ENCODE measurements around the gene SORCS2.

The SORCS2 gene

GRCh38 chr4:7651461-7651921, 459.2 kb downstream of the SORCS2 start:
- Histone ChIP-seq H3K9ac (ENCODE audit: insufficient read length) (no peak overlapping the region), H3K27ac (no peak overlapping the region), H3K36me3 (ENCODE audit: insufficient read depth, low read length) (no peaks in the 10 kb centered on the region), H3K9me3 (ENCODE audit: low read depth, low read length) (no peaks in the 10 kb centered on the region), H3K4me3 (no peak overlapping the region)
- TF ChIP-seq FOXP2 (optimal IDR thresholded peaks at IDR 0.05; ENCODE audit: control extremely low read depth, extremely low read length, insufficient read depth): no peak
- no peak for TF ChIP-seq EZH2 (IDR thresholded peaks at IDR 0.05)
- no peak for TF ChIP-seq POLR2AphosphoS5 (IDR thresholded peaks at IDR 0.05; ENCODE audit: borderline replicate concordance, low read depth, low read length)
- DNase-seq (ENCODE audit: low read depth, low spot score): no peak

- Histone ChIP-seq H3K27ac (no peak overlapping the region), H3K9ac (ENCODE audit: insufficient read length) (no peak overlapping the region)
Measured at GRCh38 chr4:7652006-7652405, 459.7 kb downstream of the SORCS2 start.

DNA sequence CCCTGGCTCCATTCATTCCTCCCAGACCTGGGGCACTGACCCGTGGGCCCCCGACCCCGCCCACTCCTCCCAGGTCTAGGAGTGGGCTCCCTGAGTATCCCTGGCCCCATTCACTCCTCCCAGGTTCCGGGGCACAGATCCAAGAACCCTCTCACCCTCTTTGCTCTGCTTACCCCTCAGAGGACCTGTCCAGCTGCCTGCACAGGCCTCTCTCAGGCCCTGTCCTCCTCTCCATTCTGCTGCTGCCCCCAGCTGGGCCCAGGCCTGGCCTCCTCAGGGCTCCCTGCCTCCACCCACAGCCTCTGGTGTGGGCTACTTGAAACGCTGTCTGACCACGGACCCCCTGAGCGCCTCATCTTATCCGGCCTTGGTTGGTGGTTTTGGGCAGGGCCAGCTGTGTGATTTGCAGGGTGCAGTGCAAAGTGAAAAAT, 460.1 kb downstream of the SORCS2 start:
- H3K9me3 ChIP-seq (ENCODE audit: low read depth, low read length): no peaks in the 10 kb centered on the region
- DNase-seq (ENCODE audit: low read depth, low spot score): no peak
- H3K27ac ChIP-seq: no peak overlapping the region
- TF ChIP-seq EZH2 (IDR thresholded peaks at IDR 0.05): no peak
- TF ChIP-seq POLR2AphosphoS5 (IDR thresholded peaks at IDR 0.05; ENCODE audit: borderline replicate concordance, low read depth, low read length): no peak
- no peak for TF ChIP-seq FOXP2 (optimal IDR thresholded peaks at IDR 0.05; ENCODE audit: control extremely low read depth, extremely low read length, insufficient read depth)
- H3K9ac ChIP-seq (ENCODE audit: insufficient read length): no peak overlapping the region
- H3K36me3 ChIP-seq (ENCODE audit: insufficient read depth, low read length): no peaks in the 10 kb centered on the region
- no peak overlapping the region for H3K4me3 ChIP-seq

More at GRCh38 chr4:7652006-7652405, 459.7 kb downstream of the SORCS2 start:
- TF ChIP-seq POLR2AphosphoS5 (IDR thresholded peaks at IDR 0.05; ENCODE audit: borderline replicate concordance, low read depth, low read length) (no peak), FOXP2 (optimal IDR thresholded peaks at IDR 0.05; ENCODE audit: control extremely low read depth, extremely low read length, insufficient read depth) (no peak), EZH2 (IDR thresholded peaks at IDR 0.05) (no peak)
- no peak overlapping the region for H3K4me3 ChIP-seq
- no peaks in the 10 kb centered on the region for H3K36me3 ChIP-seq (ENCODE audit: insufficient read depth, low read length)
- DNase-seq (ENCODE audit: low read depth, low spot score): no peak
- H3K9me3 ChIP-seq (ENCODE audit: low read depth, low read length): no peaks in the 10 kb centered on the region

- H3K4me3 ChIP-seq: no peak overlapping the region
- no peak overlapping the region for H3K9ac ChIP-seq (ENCODE audit: insufficient read length)
- H3K36me3 ChIP-seq (ENCODE audit: insufficient read depth, low read length): no peaks in the 10 kb centered on the region
- no peak overlapping the region for H3K27ac ChIP-seq
- DNase-seq (ENCODE audit: low read depth, low spot score): no peak
- H3K9me3 ChIP-seq (ENCODE audit: low read depth, low read length): no peaks in the 10 kb centered on the region
- TF ChIP-seq POLR2AphosphoS5 (IDR thresholded peaks at IDR 0.05; ENCODE audit: borderline replicate concordance, low read depth, low read length): no peak
- TF ChIP-seq EZH2 (IDR thresholded peaks at IDR 0.05): no peak
- TF ChIP-seq FOXP2 (optimal IDR thresholded peaks at IDR 0.05; ENCODE audit: control extremely low read depth, extremely low read length, insufficient read depth): no peak
Measured at GRCh38 chr4:7652906-7653305, 460.6 kb downstream of the SORCS2 start.

DNA sequence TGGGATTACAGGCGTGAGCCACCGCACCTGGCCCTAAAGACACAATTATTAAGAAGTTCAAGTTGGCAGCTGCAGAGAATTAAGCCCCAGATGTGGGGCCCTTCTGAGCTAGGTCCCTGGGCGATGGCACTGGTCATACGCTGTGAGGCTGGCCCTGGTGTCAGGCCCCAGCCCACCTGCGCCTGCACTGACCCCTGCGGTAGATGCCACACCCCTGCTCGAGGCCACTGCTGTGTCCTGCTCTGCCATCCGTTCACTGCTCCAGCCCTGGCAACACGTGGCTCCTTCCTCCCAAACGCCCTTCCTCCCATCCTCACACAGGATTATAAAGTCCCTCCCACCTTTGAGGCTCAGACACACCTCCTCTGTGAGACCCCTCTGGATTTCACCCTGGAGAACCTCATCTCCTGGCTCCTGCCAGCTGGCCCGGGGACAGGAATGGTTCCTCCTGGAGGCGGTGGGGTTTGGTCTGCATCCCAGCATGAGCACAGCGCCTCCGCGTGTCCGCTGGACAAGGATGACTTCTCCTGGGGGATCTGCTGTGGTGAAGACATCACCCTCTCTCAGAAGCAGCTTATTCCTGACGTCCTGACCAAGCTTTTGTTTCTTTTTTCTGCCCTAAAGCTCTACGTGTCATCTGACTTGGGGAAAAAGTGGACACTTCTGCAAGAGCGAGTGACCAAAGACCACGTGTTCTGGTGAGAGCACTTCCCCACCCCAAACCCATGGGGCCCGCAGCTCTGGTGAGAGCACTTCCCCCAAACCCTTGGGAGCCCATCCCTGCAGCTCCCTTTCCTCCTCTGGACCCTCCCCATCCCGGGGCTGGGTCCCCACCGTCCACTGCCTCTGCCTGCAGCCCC, 461.4 kb downstream of the SORCS2 start:
- TF ChIP-seq POLR2AphosphoS5 (IDR thresholded peaks at IDR 0.05; ENCODE audit: borderline replicate concordance, low read depth, low read length) (no peak), EZH2 (IDR thresholded peaks at IDR 0.05) (no peak), FOXP2 (optimal IDR thresholded peaks at IDR 0.05; ENCODE audit: control extremely low read depth, extremely low read length, insufficient read depth) (no peak)
- DNase-seq (ENCODE audit: low read depth, low spot score): no peak
- Histone ChIP-seq H3K27ac (no peak overlapping the region), H3K9ac (ENCODE audit: insufficient read length) (no peak overlapping the region), H3K36me3 (ENCODE audit: insufficient read depth, low read length) (no peaks in the 10 kb centered on the region), H3K9me3 (ENCODE audit: low read depth, low read length) (no peaks in the 10 kb centered on the region), H3K4me3 (no peak overlapping the region)

DNA sequence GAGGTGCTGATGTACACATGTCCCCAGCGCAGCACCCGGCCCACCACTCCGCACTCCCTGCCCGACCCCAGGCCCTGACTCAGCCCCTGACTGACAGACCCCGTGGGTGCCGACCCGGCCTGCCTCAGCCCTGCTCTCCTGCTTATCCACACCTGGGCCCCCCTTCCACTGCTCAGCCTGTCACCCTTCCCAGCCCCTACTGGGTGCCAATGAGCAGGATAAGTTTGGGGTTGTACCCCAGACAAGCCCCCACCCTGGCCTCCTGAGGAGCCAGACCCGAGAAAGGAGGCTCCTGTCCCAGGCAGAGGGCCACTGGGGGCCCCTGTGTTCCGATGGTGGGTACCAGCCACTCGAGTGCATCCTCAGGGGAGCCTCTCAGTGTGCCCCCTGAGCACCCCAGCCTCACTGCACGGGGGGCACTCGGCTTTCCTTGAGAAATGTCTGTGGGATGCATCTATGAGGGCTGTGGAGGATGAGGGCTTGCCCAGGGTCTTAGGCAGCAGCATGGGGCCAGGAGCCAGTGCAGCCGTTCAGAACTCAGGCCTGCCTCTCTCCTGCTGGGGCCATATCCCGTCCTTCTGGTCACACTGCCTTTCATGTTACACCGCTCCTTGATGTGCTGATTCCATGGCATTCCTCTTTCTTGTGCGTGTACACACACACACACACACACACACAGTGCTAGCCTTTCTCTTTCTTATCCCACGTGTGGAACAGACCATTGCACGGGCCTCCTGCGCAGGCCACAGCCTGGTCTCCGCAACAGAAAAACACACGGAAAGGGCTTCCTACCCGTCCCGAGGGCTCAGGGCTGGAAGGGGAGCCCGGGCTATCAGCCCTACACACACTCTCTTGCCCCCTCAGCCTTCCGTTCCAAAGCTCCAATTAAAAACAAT, 462.5 kb downstream of the SORCS2 start:
- no peak overlapping the region for H3K4me3 ChIP-seq
- H3K9me3 ChIP-seq (ENCODE audit: low read depth, low read length): no peaks in the 10 kb centered on the region
- H3K9ac ChIP-seq (ENCODE audit: insufficient read length): no peak overlapping the region
- no peak for DNase-seq (ENCODE audit: low read depth, low spot score)
- H3K36me3 ChIP-seq (ENCODE audit: insufficient read depth, low read length): no peaks in the 10 kb centered on the region
- TF ChIP-seq POLR2AphosphoS5 (IDR thresholded peaks at IDR 0.05; ENCODE audit: borderline replicate concordance, low read depth, low read length) (no peak), FOXP2 (optimal IDR thresholded peaks at IDR 0.05; ENCODE audit: control extremely low read depth, extremely low read length, insufficient read depth) (no peak), EZH2 (IDR thresholded peaks at IDR 0.05) (no peak)
- no peak overlapping the region for H3K27ac ChIP-seq

GRCh38 chr4:7655511-7656243, 463.3 kb downstream of the SORCS2 start:
- Histone ChIP-seq H3K36me3 (ENCODE audit: insufficient read depth, low read length) (no peaks in the 10 kb centered on the region), H3K27ac (no peak overlapping the region), H3K9me3 (ENCODE audit: low read depth, low read length) (no peaks in the 10 kb centered on the region), H3K9ac (ENCODE audit: insufficient read length) (no peak overlapping the region), H3K4me3 (no peak overlapping the region)
- TF ChIP-seq FOXP2 (optimal IDR thresholded peaks at IDR 0.05; ENCODE audit: control extremely low read depth, extremely low read length, insufficient read depth) (no peak), EZH2 (IDR thresholded peaks at IDR 0.05) (no peak), POLR2AphosphoS5 (IDR thresholded peaks at IDR 0.05; ENCODE audit: borderline replicate concordance, low read depth, low read length) (no peak)
- DNase-seq (ENCODE audit: low read depth, low spot score): no peak

Data from SK-N-MC (cell line).